GM19467 (cell line): ENCODE data around the gene METRNL.
"Not testable (repeated sequence)": the region's sequence is repeated elsewhere in the genome, so short reads cannot be mapped to it uniquely, and the experiment has no call there.

Experiments used
- ATAC-seq: cut with Tn5 transposase; IDR thresholded peaks from one replicate; pipeline ENCODE4 v1.9.1; 2021; ENCODE audit warnings: mild to moderate bottlenecking, moderate library complexity; ENCODE audit not compliant: unreplicated experiment

The METRNL gene

GRCh38 chr17:83065660-83066542 is 13.5 kb upstream of the METRNL start:
- ATAC-seq = no peak

GRCh38 chr17:83066543-83066890 is 12.9 kb upstream of the METRNL start:
- ATAC-seq = not testable (repeated sequence)

GRCh38 chr17:83067071-83067717 is 12.2 kb upstream of the METRNL start:
- no peak for ATAC-seq

GRCh38 chr17:83067718-83068261 is 11.6 kb upstream of the METRNL start:
- ATAC-seq = no peak

- ATAC-seq = no peak
Observed at GRCh38 chr17:83068641-83069570, 10.5 kb upstream of the METRNL start.

- no peak for ATAC-seq
Observed at GRCh38 chr17:83069571-83069906, 9.9 kb upstream of the METRNL start.

- no peak for ATAC-seq
Observed at GRCh38 chr17:83069931-83070742, 9.3 kb upstream of the METRNL start.

GRCh38 chr17:83070800-83071341 is 8.5 kb upstream of the METRNL start:
- no peak for ATAC-seq

GRCh38 chr17:83071365-83071764 is 8.0 kb upstream of the METRNL start:
- ATAC-seq = no peak

GRCh38 chr17:83071966-83072562 is 7.3 kb upstream of the METRNL start:
- ATAC-seq = no peak

GRCh38 chr17:83072600-83073358 is 6.6 kb upstream of the METRNL start:
- no peak for ATAC-seq

- ATAC-seq = no peak
Observed at GRCh38 chr17:83073389-83074063, 5.9 kb upstream of the METRNL start.

- ATAC-seq = no peak
Observed at GRCh38 chr17:83074486-83075223, 4.8 kb upstream of the METRNL start.

- ATAC-seq = no peak
Observed at GRCh38 chr17:83075270-83075880, 4.0 kb upstream of the METRNL start.

GRCh38 chr17:83076938-83077337 is 2.5 kb upstream of the METRNL start:
- no peak for ATAC-seq

GRCh38 chr17:83077411-83077810 is 2.0 kb upstream of the METRNL start:
- ATAC-seq = no peak

- ATAC-seq = no peak
Observed at GRCh38 chr17:83077939-83078338, 1.5 kb upstream of the METRNL start.
